GM19351 (cell line): Measurements from ENCODE around the gene CNTN1.
A peak's percentile ranks its signal among the peaks of the same experiment; 100 is the strongest.

Experiments used
- ATAC-seq: cut with Tn5 transposase; IDR thresholded peaks from one replicate; pipeline ENCODE4 v1.9.1; 2021; ENCODE audit warnings: mild to moderate bottlenecking, moderate library complexity; ENCODE audit not compliant: unreplicated experiment

CNTN1 gene

GRCh38 chr12:40953076-40953475 lies 260.8 kb downstream of the CNTN1 start:
- ATAC-seq = no peak

- ATAC-seq = no peak
Measured at GRCh38 chr12:40957417-40957816, 265.2 kb downstream of the CNTN1 start.

GRCh38 chr12:40959041-40959440 lies 266.8 kb downstream of the CNTN1 start:
- no peak for ATAC-seq

- ATAC-seq = no peak
Measured at GRCh38 chr12:40963751-40964150, 271.5 kb downstream of the CNTN1 start.

GRCh38 chr12:40969796-40970195 lies 277.6 kb downstream of the CNTN1 start:
- no peak for ATAC-seq

- no peak for ATAC-seq
Measured at GRCh38 chr12:40970320-40970907, 278.2 kb downstream of the CNTN1 start.

GRCh38 chr12:40971911-40972310 lies 279.7 kb downstream of the CNTN1 start:
- no peak for ATAC-seq

GRCh38 chr12:40976546-40976945 lies 284.3 kb downstream of the CNTN1 start:
- no peak for ATAC-seq

- ATAC-seq = no peak
Measured at GRCh38 chr12:40980427-40980961, 288.3 kb downstream of the CNTN1 start.

GRCh38 chr12:40986001-40986400 lies 293.8 kb downstream of the CNTN1 start:
- no peak for ATAC-seq

GRCh38 chr12:40988355-40988754 lies 296.1 kb downstream of the CNTN1 start:
- ATAC-seq = no peak

- ATAC-seq = no peak
Measured at GRCh38 chr12:40988824-40989223, 296.6 kb downstream of the CNTN1 start.

GRCh38 chr12:40989785-40990184 lies 297.5 kb downstream of the CNTN1 start:
- peak; percentile 50 for ATAC-seq

GRCh38 chr12:40992158-40992557 lies 299.9 kb downstream of the CNTN1 start:
- no peak for ATAC-seq

GRCh38 chr12:40992674-40993073 lies 300.4 kb downstream of the CNTN1 start:
- no peak for ATAC-seq

GRCh38 chr12:40993158-40993557 lies 300.9 kb downstream of the CNTN1 start:
- no peak for ATAC-seq

- no peak for ATAC-seq
Measured at GRCh38 chr12:40996091-40996490, 303.9 kb downstream of the CNTN1 start.

- no peak for ATAC-seq
Measured at GRCh38 chr12:40999210-40999609, 307.0 kb downstream of the CNTN1 start.

- ATAC-seq = no peak
Measured at GRCh38 chr12:41008472-41008871, 316.2 kb downstream of the CNTN1 start.

- no peak for ATAC-seq
Measured at GRCh38 chr12:41011939-41012338, 319.7 kb downstream of the CNTN1 start.

- no peak for ATAC-seq
Measured at GRCh38 chr12:41013881-41014642, 321.8 kb downstream of the CNTN1 start.

GRCh38 chr12:41014643-41015020 lies 322.4 kb downstream of the CNTN1 start:
- no peak for ATAC-seq
